K562 (cell line): ENCODE measurements around the gene VEGFA. TPM values are rescaled to one million over a fixed set of nuclear protein-coding genes. Genes with fewer than 3 reads are reported as not detected.

ENCODE experiments used
- ATAC-seq: fragments of 200-7000 bp; cut with Tn5 transposase; 3 replicates; pipeline ENCODE4 v1.9.1; 2020; ENCODE audit warnings: moderate library complexity
- BruUV-seq: library from RNA; stranded (reverse); fragments of 400-500 nt; replicated peaks from 2 replicates; lab custom pipeline; 2021; lab: Mats Ljungman, UMichigan
- CTCF ChIA-PET: fragments of 300-600 bp; formaldehyde crosslinking; extraction: SDS; loops from one replicate; lab custom pipeline; 2021; ENCODE audit warnings: low intra/inter-chr PET ratio; lab: Yijun Ruan, JAX
- POLR2A ChIA-PET: fragments of 300-600, 350-650 bp; sonication (Branson Sonifier 250); formaldehyde crosslinking; extraction: SDS; loops from one replicate; lab custom pipeline; 2021; ENCODE audit warnings: antibody characterized with exemption, inconsistent platforms; lab: Yijun Ruan, JAX
- DNase-seq, 4 experiments: peaks; one replicate each; pipeline versions ENCODE4 v3.0.0 to v3.0.0-alpha.2; 2011 to 2018; ENCODE audit warnings: low spot score in 3 of 4, mixed read lengths in 3 of 4; ENCODE audit errors: extremely low read depth in 1 of 4
- FAIRE-seq: peaks from 2 replicates; lab custom pipeline; 2011; peaks lifted over from hg19 to GRCh38; lab: Jason Lieb, UNC
- H2AFZ ChIP-seq: 2 replicates; pipeline ENCODE4 v1.6.0; 2011; ENCODE audit warnings: low read depth, low read length, control low read depth, inconsistent platforms
- H3K27ac ChIP-seq: fragments of 200-600 bp; 3 replicates; pipeline ENCODE4 v1.8.0; 2011; ENCODE audit warnings: low read depth, mild to moderate bottlenecking, control low read depth, inconsistent platforms, low read length, moderate library complexity, mixed read lengths; ENCODE audit errors: extremely low read depth
- H3K27me3 ChIP-seq, 2 experiments: fragments of 300-600 bp in 1 of 2; 2 replicates in 1 of 2; 3 replicates in 1 of 2; pipeline versions ENCODE4 v1.6.0 to v1.8.0; 2011; ENCODE audit warnings: inconsistent platforms in 2 of 2, low read length in 2 of 2, mild to moderate bottlenecking in 1 of 2, mixed read lengths in 1 of 2, moderate library complexity in 1 of 2; ENCODE audit not compliant: control insufficient read depth in 2 of 2, insufficient read depth in 2 of 2
- H3K36me3 ChIP-seq: fragments of 300-600 bp; 3 replicates; pipeline ENCODE4 v1.8.0; 2011; ENCODE audit warnings: mild to moderate bottlenecking, low read length, inconsistent platforms; ENCODE audit not compliant: control insufficient read depth, insufficient read depth
- H3K4me1 ChIP-seq, 2 experiments: fragments of 200-600 bp in 1 of 2; replicated peaks in 1 of 2; 2 replicates in 1 of 2; 3 replicates in 1 of 2; pipeline versions ENCODE4 v1.5.1 to v1.8.0; 2011; ENCODE audit warnings: inconsistent platforms in 2 of 2, low read length in 2 of 2, mild to moderate bottlenecking in 1 of 2, mixed read lengths in 1 of 2, moderate library complexity in 1 of 2; ENCODE audit not compliant: control insufficient read depth in 2 of 2, insufficient read depth in 2 of 2
- H3K4me2 ChIP-seq: 2 replicates; pipeline ENCODE4 v1.6.1; 2011; ENCODE audit warnings: low read length, control low read depth, inconsistent platforms, mixed read lengths; ENCODE audit not compliant: insufficient read depth
- H3K4me3 ChIP-seq: fragments of 200-600 bp; sonication (generic), shearing (Covaris generic); 2 replicates; pipeline ENCODE4 v1.5.1; 2016; ENCODE audit warnings: control low read depth, inconsistent platforms
- H3K79me2 ChIP-seq: fragments of 200-600 bp; 3 replicates; pipeline ENCODE4 v1.8.0; 2011; ENCODE audit warnings: low read length, inconsistent platforms; ENCODE audit not compliant: control insufficient read depth, insufficient read depth
- H3K9ac ChIP-seq, 2 experiments: 2 replicates each; pipeline versions ENCODE4 v1.6.0 to v1.6.1; 2011; ENCODE audit warnings: low read depth in 2 of 2, low read length in 2 of 2, control low read depth in 1 of 2, inconsistent platforms in 1 of 2, mild to moderate bottlenecking in 1 of 2, mixed read lengths in 1 of 2; ENCODE audit not compliant: insufficient read depth in 1 of 2
- H3K9me1 ChIP-seq: one replicate; pipeline ENCODE4 v1.6.0; 2011; ENCODE audit warnings: inconsistent platforms, mild to moderate bottlenecking, low read length, moderate library complexity; ENCODE audit not compliant: control insufficient read depth, insufficient read depth
- H3K9me3 ChIP-seq: replicated peaks from 2 replicates; pipeline ENCODE4 v1.5.1; 2011; ENCODE audit warnings: low read depth, low read length, inconsistent platforms; ENCODE audit not compliant: control insufficient read depth, insufficient read depth
- H4K20me1 ChIP-seq: replicated peaks from 2 replicates; pipeline ENCODE4 v1.6.1; 2011; ENCODE audit warnings: low read length, inconsistent platforms, mixed read lengths; ENCODE audit not compliant: control insufficient read depth, insufficient read depth
- CEBPB ChIP-seq: fragments of 450-650 bp; IDR thresholded peaks from 2 replicates; pipeline ENCODE4 v1.6.1; 2016; ENCODE audit warnings: missing genetic modification characterization, missing compliant biosample characterization
- GATAD2A ChIP-seq: fragments of 450-650 bp; IDR thresholded peaks from 2 replicates; pipeline ENCODE4 v1.6.1; 2017
- HOXB6 ChIP-seq: fragments of 250-450 bp; sonication (Bioruptor Pico); IDR thresholded peaks from 2 replicates; pipeline ENCODE4 v1.5.1; 2022; ENCODE audit warnings: mild to moderate bottlenecking, borderline replicate concordance
- HSF4 ChIP-seq: fragments of 250-450 bp; sonication (Bioruptor Pico); IDR thresholded peaks from 2 replicates; pipeline ENCODE4 v2.1.2; 2022; ENCODE audit warnings: mild to moderate bottlenecking, moderate library complexity, borderline replicate concordance
- SMAD2 ChIP-seq: fragments of 150-350 bp; IDR thresholded peaks from 2 replicates; pipeline ENCODE4 v1.6.1; 2014; ENCODE audit warnings: low read depth, mild to moderate bottlenecking, low read length
- TCF7L2 ChIP-seq: fragments of 150-350 bp; IDR thresholded peaks from 2 replicates; pipeline ENCODE4 v1.6.1; 2016; ENCODE audit warnings: low read depth, mild to moderate bottlenecking, low read length, moderate library complexity
- WGBS: fragments of 100-300 bp; shearing (Covaris generic); methylation state at CpG from one replicate; pipeline ENCODE4 v1.1.6; 2016; ENCODE audit warnings: low coverage, mixed read lengths; ENCODE audit not compliant: insufficient coverage; ENCODE audit errors: missing lambda C conversion rate; 5-methylcytosine and 5-hydroxymethylcytosine counted together
- in situ Hi-C: fragments of 300-500 bp; cut with MboI; formaldehyde crosslinking; loops from 4 replicates; pipeline ENCODE4 v1.15.0; 2018; ENCODE audit warnings: inconsistent platforms, mixed read lengths
- intact Hi-C: fragments of 100-400 bp; cut with micrococcal nuclease; formaldehyde crosslinking; loops from 2 replicates; pipeline ENCODE4 v1.14.2; 2022
- polyA plus RNA-seq, 8 experiments: library from polyadenylated mRNA; depleted of rRNA in 4 of 8; stranded (reverse) in 5 of 8; unstranded in 3 of 8; fragments of >200 nt; fragmentation: Nextera tagmentation in 2 of 8; fragmentation: Illumina TruSeq in 1 of 8; extraction: Ambion mirVana in 2 of 8; extraction: Trizol in 1 of 8; gene quantifications; 2 replicates each; pipeline versions ENCODE4 v1.2.1 to v1.2.3, GENCODE V29; 2011 to 2014; ENCODE audit warnings: inconsistent platforms in 1 of 8, missing spikeins in 1 of 8
- total RNA-seq, 7 experiments: library from RNA; depleted of rRNA in 6 of 7; stranded (reverse); fragments of >200 nt in 6 of 7; fragmentation: Illumina TruSeq in 2 of 7; extraction: Trizol in 2 of 7; gene quantifications; 2 replicates each; pipeline versions ENCODE4 v1.2.1 to v1.2.3, GENCODE V29; 2011 to 2021; ENCODE audit warnings: low replicate concordance in 1 of 7
- TF ChIP-seq, protein P1 (sequence below), 2 experiments: fragments of 450-650 bp in 1 of 2; sonication (generic) in 1 of 2; formaldehyde crosslinking in 1 of 2; IDR thresholded peaks in 1 of 2; conservative IDR thresholded peaks in 1 of 2; 2 replicates each; pipeline versions ENCODE4 v1.6.1 to v1.8.1; 2016 to 2023; ENCODE audit warnings: mild to moderate bottlenecking in 2 of 2, moderate library complexity in 2 of 2, inconsistent platforms in 1 of 2, missing genetic modification reagents in 1 of 2
- TF ChIP-seq, protein P2 (sequence below): sonication (generic); formaldehyde crosslinking; IDR thresholded peaks from 2 replicates; pipeline ENCODE4 v1.8.0; 2022; ENCODE audit warnings: missing genetic modification reagents, mild to moderate bottlenecking, moderate library complexity, borderline replicate concordance

VEGFA gene
- total and polyA plus RNA-seq, 9 of the 15 experiments (the other 6 are each of a cell fraction or from before 2014, with no cell fraction given) = 14.0 to 271 (median 124) TPM

DNA sequence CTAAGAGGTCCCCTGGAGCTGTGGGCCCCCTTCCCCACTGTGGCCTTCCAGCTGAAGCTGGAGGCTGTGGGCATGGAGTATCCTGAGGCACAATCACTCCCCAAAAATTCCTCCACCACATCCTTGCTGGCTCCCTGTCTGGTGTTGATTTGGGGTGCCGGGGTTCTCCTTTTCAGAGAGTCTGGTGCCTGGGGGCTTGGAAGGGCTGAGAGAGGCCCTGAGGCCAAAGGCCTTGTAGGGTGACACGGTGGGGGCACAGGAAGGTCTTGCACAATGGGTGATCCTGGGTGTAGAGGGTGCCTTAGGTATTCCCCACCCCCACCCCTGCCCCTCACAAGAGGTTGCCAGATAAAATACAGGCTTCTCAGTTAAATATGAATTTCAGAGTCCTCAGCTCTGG, 33.2 kb upstream of the VEGFA start (continued):
- TF ChIP-seq HOXB6 = no peak
- no peak for TF ChIP-seq CEBPB
- TF ChIP-seq SMAD2 = no peak
- no peak for TF ChIP-seq TCF7L2

DNA sequence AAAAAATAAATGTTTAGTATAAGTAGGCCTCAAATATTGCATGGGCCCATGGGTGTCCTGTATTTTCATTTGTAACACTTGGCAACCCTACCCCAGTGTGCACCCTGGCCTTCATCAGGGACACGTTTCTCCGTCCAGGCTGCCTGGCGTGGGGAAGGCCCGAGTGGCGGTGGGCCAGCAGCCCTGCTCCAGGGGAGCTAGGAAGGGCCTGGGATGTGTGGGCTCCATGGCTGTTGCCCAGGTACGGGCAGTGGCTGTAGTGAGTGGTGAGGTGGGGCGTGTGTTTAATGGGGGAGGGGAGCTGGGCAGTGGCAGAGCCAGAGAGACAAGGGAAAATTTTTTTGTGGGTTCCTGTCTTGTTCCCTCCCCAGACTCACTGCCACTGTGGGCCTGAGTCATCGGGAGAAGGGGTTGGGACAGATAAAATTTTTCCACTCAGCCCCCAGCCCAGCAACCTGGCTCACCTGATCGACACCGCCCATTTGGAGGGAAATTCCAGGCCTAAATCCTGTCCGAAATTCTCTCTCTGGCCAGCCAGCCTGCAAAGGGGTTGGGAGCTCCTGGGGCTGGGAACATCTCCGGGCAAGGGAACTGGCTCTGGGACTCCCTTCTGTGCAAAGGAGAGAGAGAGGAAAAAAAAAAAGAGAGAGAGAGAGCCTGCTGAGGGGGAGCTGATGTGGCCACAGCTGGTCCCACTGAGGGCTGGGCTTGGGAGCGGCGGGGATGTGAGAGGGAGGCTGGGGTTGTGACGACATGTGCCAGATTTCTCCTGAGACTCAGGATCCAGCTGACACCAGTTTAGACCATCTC, 32.5 kb upstream of the VEGFA start:
- POLR2A ChIA-PET = interaction anchor here (0.5 to 2.3 kb wide), 5 partner anchors 10 to 589 kb away, joined by 3 to 6 read pairs (median 3); no protein-coding TSS in a partner anchor
- H3K4me1 ChIP-seq = peaks cover 30 to 41% of the 10 kb centered on the region in 2 experiments
- TF ChIP-seq GATAD2A (0 out of 2 replicates have a peak, but pooled peaks have one; percentile 7), HSF4 (CRISPR knock-in tag) (no peak)
- TF ChIP-seq, protein P1, sequence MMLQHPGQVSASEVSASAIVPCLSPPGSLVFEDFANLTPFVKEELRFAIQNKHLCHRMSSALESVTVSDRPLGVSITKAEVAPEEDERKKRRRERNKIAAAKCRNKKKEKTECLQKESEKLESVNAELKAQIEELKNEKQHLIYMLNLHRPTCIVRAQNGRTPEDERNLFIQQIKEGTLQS (IDR thresholded peaks at IDR 0.05) = peak; percentile 41; the same call in 1 of the 2 replicates
- TF ChIP-seq, protein P1 (CRISPR knock-in tag; conservative IDR thresholded peaks at IDR 0.05) = no peak
- TF ChIP-seq, protein P2, sequence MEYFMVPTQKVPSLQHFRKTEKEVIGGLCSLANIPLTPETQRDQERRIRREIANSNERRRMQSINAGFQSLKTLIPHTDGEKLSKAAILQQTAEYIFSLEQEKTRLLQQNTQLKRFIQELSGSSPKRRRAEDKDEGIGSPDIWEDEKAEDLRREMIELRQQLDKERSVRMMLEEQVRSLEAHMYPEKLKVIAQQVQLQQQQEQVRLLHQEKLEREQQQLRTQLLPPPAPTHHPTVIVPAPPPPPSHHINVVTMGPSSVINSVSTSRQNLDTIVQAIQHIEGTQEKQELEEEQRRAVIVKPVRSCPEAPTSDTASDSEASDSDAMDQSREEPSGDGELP (CRISPR knock-in tag) = peak; percentile 61; the same call in 1 of the 2 replicates

More for the DNA sequence above, 32.5 kb upstream of the VEGFA start:
- Histone ChIP-seq H3K9me1 (peaks cover 3% of the 10 kb centered on the region), H2AFZ (peak overlapping the region; percentile 41; the same call in 1 of the 2 replicates), H3K9me3 (no peaks in the 10 kb centered on the region), H4K20me1 (no peaks in the 10 kb centered on the region), H3K79me2 (no peaks in the 10 kb centered on the region), H3K36me3 (no peaks in the 10 kb centered on the region), H3K27me3 (no peaks in the 10 kb centered on the region; a peak in 1 of 5 replicates), H3K4me2 (no peak overlapping the region), H3K9ac (peak overlapping the region in 1 of 2 experiments; percentile 64; a peak in 3 of 4 replicates), H3K4me3 (no peak overlapping the region), H3K27ac (no peak overlapping the region; the same call in 2 of the 3 replicates)
- FAIRE-seq = no peak
- ATAC-seq = peak; percentile 14; the same call in 2 of the 3 replicates
- CTCF ChIA-PET = no interaction called here
- intact Hi-C loops (no loop called here), in situ Hi-C loops (no loop called here)
- DNase-seq = peak in 1 of 4 experiments; percentile 40
- WGBS = 57% methylated on average over 15 of the region's 15 CpGs
- no TSS peak for BruUV-seq
